H9 (cell line): Measurements from ENCODE around the gene C10orf88. TPM values are rescaled to one million over a fixed set of nuclear protein-coding genes. Genes with fewer than 3 reads are reported as not detected.

Source experiments
- DNase-seq: peaks from one replicate; pipeline ENCODE4 v3.0.0-alpha.2; 2017
- H2AFZ ChIP-seq: one replicate; pipeline ENCODE4 v1.6.1; 2013; ENCODE audit warnings: mild to moderate bottlenecking, low read length, control low read depth, moderate library complexity
- H2AK5ac ChIP-seq: 2 replicates; pipeline ENCODE4 v1.6.1; 2013; ENCODE audit warnings: low read length, control low read depth, mixed read lengths; ENCODE audit not compliant: insufficient read length
- H2BK120ac ChIP-seq: one replicate; pipeline ENCODE4 v1.6.1; 2013; ENCODE audit warnings: low read depth, mild to moderate bottlenecking, low read length, control low read depth, inconsistent platforms; ENCODE audit not compliant: poor library complexity, severe bottlenecking
- H2BK12ac ChIP-seq: 2 replicates; pipeline ENCODE4 v1.6.1; 2013; ENCODE audit warnings: low read length, control low read depth, mixed read lengths, low read depth; ENCODE audit not compliant: insufficient read length
- H2BK15ac ChIP-seq: 2 replicates; pipeline ENCODE4 v1.6.1; 2013; ENCODE audit warnings: low read depth, low read length, control low read depth
- H2BK20ac ChIP-seq: one replicate; pipeline ENCODE4 v1.6.1; 2013; ENCODE audit warnings: low read depth, mild to moderate bottlenecking, low read length, control low read depth, inconsistent platforms; ENCODE audit not compliant: poor library complexity, severe bottlenecking
- H2BK5ac ChIP-seq: 2 replicates; pipeline ENCODE4 v1.6.1; 2013; ENCODE audit warnings: low read length, control low read depth, mixed read lengths; ENCODE audit not compliant: insufficient read length
- H3K14ac ChIP-seq: 2 replicates; pipeline ENCODE4 v1.6.1; 2013; ENCODE audit warnings: low read length, control low read depth; ENCODE audit not compliant: insufficient read depth
- H3K18ac ChIP-seq: 2 replicates; pipeline ENCODE4 v1.6.1; 2013; ENCODE audit warnings: low read depth, mild to moderate bottlenecking, mixed read lengths, low read length, control low read depth; ENCODE audit not compliant: insufficient read length
- H3K23ac ChIP-seq: 2 replicates; pipeline ENCODE4 v1.6.1; 2013; ENCODE audit warnings: low read length, control low read depth, mixed read lengths, low read depth; ENCODE audit not compliant: insufficient read length
- H3K23me2 ChIP-seq: 2 replicates; pipeline ENCODE4 v1.6.1; 2013; ENCODE audit warnings: low read depth, mild to moderate bottlenecking, mixed read lengths, low read length, control low read depth; ENCODE audit not compliant: insufficient read length, poor library complexity, severe bottlenecking
- H3K27ac ChIP-seq: 2 replicates; pipeline ENCODE4 v1.5.1; 2013; ENCODE audit warnings: low read length, control low read depth, mixed read lengths, low read depth; ENCODE audit not compliant: insufficient read length
- H3K27me3 ChIP-seq: 2 replicates; pipeline ENCODE4 v1.6.1; 2013; ENCODE audit warnings: low read length, control low read depth, inconsistent platforms; ENCODE audit not compliant: insufficient read depth
- H3K4ac ChIP-seq: 2 replicates; pipeline ENCODE4 v1.6.1; 2013; ENCODE audit warnings: low read depth, mild to moderate bottlenecking, control low read depth, inconsistent platforms, low read length, moderate library complexity
- H3K4me1 ChIP-seq: 2 replicates; pipeline ENCODE4 v1.6.1; 2013; ENCODE audit warnings: low read length, control low read depth, inconsistent platforms; ENCODE audit not compliant: insufficient read depth
- H3K4me2 ChIP-seq: 2 replicates; pipeline ENCODE4 v1.6.1; 2013; ENCODE audit warnings: low read length, control low read depth, mixed read lengths; ENCODE audit not compliant: insufficient read length, insufficient read depth
- H3K56ac ChIP-seq: 2 replicates; pipeline ENCODE4 v1.6.1; 2013; ENCODE audit warnings: low read depth, mild to moderate bottlenecking, mixed read lengths, low read length, control low read depth; ENCODE audit not compliant: insufficient read length
- H3K79me1 ChIP-seq: 2 replicates; pipeline ENCODE4 v1.6.1; 2013; ENCODE audit warnings: low read depth, mild to moderate bottlenecking, moderate library complexity, low read length, control low read depth, inconsistent platforms; ENCODE audit not compliant: insufficient read depth, poor library complexity, severe bottlenecking
- H3K79me2 ChIP-seq: 2 replicates; pipeline ENCODE4 v1.6.1; 2013; ENCODE audit warnings: low read length, control low read depth, inconsistent platforms; ENCODE audit not compliant: insufficient read depth
- H3K9ac ChIP-seq: 2 replicates; pipeline ENCODE4 v1.6.1; 2013; ENCODE audit warnings: low read length, control low read depth, mixed read lengths; ENCODE audit not compliant: insufficient read length; ENCODE audit errors: extremely low read depth
- H3K9me3 ChIP-seq: one replicate; pipeline ENCODE4 v1.6.1; 2013; ENCODE audit warnings: low read depth, low read length, inconsistent platforms; ENCODE audit not compliant: control insufficient read depth
- H3T11ph ChIP-seq: one replicate; pipeline ENCODE4 v1.6.1; 2013; ENCODE audit warnings: mild to moderate bottlenecking, low read length, control low read depth, inconsistent platforms
- H4K20me1 ChIP-seq: one replicate; pipeline ENCODE4 v1.6.1; 2013; ENCODE audit not compliant: control insufficient read depth, insufficient read length, insufficient read depth
- H4K5ac ChIP-seq: 2 replicates; pipeline ENCODE4 v1.6.1; 2013; ENCODE audit warnings: low read depth, mild to moderate bottlenecking, mixed read lengths, low read length, control low read depth; ENCODE audit not compliant: insufficient read length
- H4K8ac ChIP-seq: replicated peaks from 2 replicates; pipeline ENCODE4 v1.6.1; 2013; ENCODE audit warnings: low read length, control low read depth, mixed read lengths, low read depth; ENCODE audit not compliant: insufficient read length
- H4K91ac ChIP-seq: 2 replicates; pipeline ENCODE4 v1.6.1; 2013; ENCODE audit warnings: low read depth, mild to moderate bottlenecking, moderate library complexity, mixed read lengths, low read length, control low read depth; ENCODE audit not compliant: insufficient read length
- H3K27ac Mint-ChIP-seq, 3 experiments: 2 replicates in 2 of 3; 3 replicates in 1 of 3; pipeline ENCODE4 v1.8.0; 2020 to 2021; ENCODE audit warnings: mixed read lengths in 3 of 3, mild to moderate bottlenecking in 1 of 3, moderate library complexity in 1 of 3
- H3K27me3 Mint-ChIP-seq: 2 replicates; pipeline ENCODE4 v1.8.0; 2021; ENCODE audit warnings: low read depth, mild to moderate bottlenecking, moderate library complexity, mixed read lengths
- H3K36me3 Mint-ChIP-seq, 3 experiments: 2 replicates in 2 of 3; 3 replicates in 1 of 3; pipeline ENCODE4 v1.8.0; 2020 to 2021; ENCODE audit warnings: low read depth in 3 of 3, mixed read lengths in 3 of 3; ENCODE audit not compliant: insufficient read depth in 1 of 3
- H3K4me1 Mint-ChIP-seq, 2 experiments: 2 replicates each; pipeline ENCODE4 v1.8.0; 2020; ENCODE audit warnings: mixed read lengths in 2 of 2
- H3K4me3 Mint-ChIP-seq, 2 experiments: 2 replicates in 1 of 2; 3 replicates in 1 of 2; pipeline ENCODE4 v1.8.0; 2020 to 2021; ENCODE audit warnings: mild to moderate bottlenecking in 2 of 2, mixed read lengths in 2 of 2, moderate library complexity in 1 of 2
- H3K9me3 Mint-ChIP-seq, 2 experiments: 2 replicates in 1 of 2; 3 replicates in 1 of 2; pipeline ENCODE4 v1.8.0; 2020; ENCODE audit warnings: mild to moderate bottlenecking in 2 of 2, mixed read lengths in 2 of 2, moderate library complexity in 1 of 2
- WGBS: extraction: QIAGEN DNeasy Blood & Tissue Kit; methylation state at CpG from one replicate; pipeline ENCODE4 v1.1.7; 2013; ENCODE audit warnings: missing lambda C conversion rate, low lambda C conversion rate, mixed read lengths; ENCODE audit not compliant: insufficient read length; ENCODE audit errors: extremely low coverage; 5-methylcytosine and 5-hydroxymethylcytosine counted together
- total RNA-seq: library from RNA; stranded (reverse); gene quantifications from 2 replicates; pipeline ENCODE4 v1.2.1, GENCODE V29; 2021
- TF ChIP-seq, protein P1 (sequence below): fragments of 200-600 bp; sonication (generic); conservative IDR thresholded peaks from 3 replicates; pipeline ENCODE4 v1.8.0; 2021; ENCODE audit warnings: antibody characterized with exemption, mild to moderate bottlenecking

Gene C10orf88
- total RNA-seq, 1 experiment from 2014 or later: 11.7 TPM

- Mint-ChIP-seq H3K36me3 (peaks cover 0 to 25% (median 21%) of the 10 kb centered on the region in 3 experiments; a peak in 4 of 7 replicates), H3K27me3 (no peaks in the 10 kb centered on the region), H3K4me3 (no peak overlapping the region), H3K9me3 (no peaks in the 10 kb centered on the region), H3K4me1 (no peaks in the 10 kb centered on the region), H3K27ac (peak overlapping the region in 2 of 3 experiments; percentile 11 to 91; a peak in 2 of 7 replicates)
- H3K79me1 ChIP-seq: no peaks in the 10 kb centered on the region
- H2BK5ac ChIP-seq: no peak overlapping the region
- H3K27ac ChIP-seq: no peak overlapping the region
- H2BK20ac ChIP-seq: no peak overlapping the region
- DNase-seq: no peak
- no peak overlapping the region for H3K4ac ChIP-seq
- no peak overlapping the region for H2AFZ ChIP-seq
- H2BK15ac ChIP-seq: no peak overlapping the region
- H3K79me2 ChIP-seq: no peaks in the 10 kb centered on the region
- H2BK120ac ChIP-seq: no peak overlapping the region
- H3K27me3 ChIP-seq: no peaks in the 10 kb centered on the region
- no peaks in the 10 kb centered on the region for H3K23me2 ChIP-seq
- H4K5ac ChIP-seq: no peak overlapping the region
- H3K9ac ChIP-seq: no peak overlapping the region
- no peak overlapping the region for H3T11ph ChIP-seq
- no peak overlapping the region for H3K56ac ChIP-seq
- no peak overlapping the region for H4K8ac ChIP-seq
- H4K91ac ChIP-seq: no peak overlapping the region
- no peak overlapping the region for H2AK5ac ChIP-seq
- H4K20me1 ChIP-seq: no peaks in the 10 kb centered on the region
- WGBS: no CpG with 5 or more reads among the region's 5 CpGs
- H3K9me3 ChIP-seq: no peaks in the 10 kb centered on the region
- H3K18ac ChIP-seq: no peak overlapping the region
- no peak overlapping the region for H3K4me2 ChIP-seq
- no peaks in the 10 kb centered on the region for H3K4me1 ChIP-seq
- H2BK12ac ChIP-seq: no peak overlapping the region
- no peak overlapping the region for H3K14ac ChIP-seq
- TF ChIP-seq, protein P1, sequence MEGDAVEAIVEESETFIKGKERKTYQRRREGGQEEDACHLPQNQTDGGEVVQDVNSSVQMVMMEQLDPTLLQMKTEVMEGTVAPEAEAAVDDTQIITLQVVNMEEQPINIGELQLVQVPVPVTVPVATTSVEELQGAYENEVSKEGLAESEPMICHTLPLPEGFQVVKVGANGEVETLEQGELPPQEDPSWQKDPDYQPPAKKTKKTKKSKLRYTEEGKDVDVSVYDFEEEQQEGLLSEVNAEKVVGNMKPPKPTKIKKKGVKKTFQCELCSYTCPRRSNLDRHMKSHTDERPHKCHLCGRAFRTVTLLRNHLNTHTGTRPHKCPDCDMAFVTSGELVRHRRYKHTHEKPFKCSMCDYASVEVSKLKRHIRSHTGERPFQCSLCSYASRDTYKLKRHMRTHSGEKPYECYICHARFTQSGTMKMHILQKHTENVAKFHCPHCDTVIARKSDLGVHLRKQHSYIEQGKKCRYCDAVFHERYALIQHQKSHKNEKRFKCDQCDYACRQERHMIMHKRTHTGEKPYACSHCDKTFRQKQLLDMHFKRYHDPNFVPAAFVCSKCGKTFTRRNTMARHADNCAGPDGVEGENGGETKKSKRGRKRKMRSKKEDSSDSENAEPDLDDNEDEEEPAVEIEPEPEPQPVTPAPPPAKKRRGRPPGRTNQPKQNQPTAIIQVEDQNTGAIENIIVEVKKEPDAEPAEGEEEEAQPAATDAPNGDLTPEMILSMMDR: no peak
- no peak overlapping the region for H3K23ac ChIP-seq
Observed at GRCh38 chr10:122990278-122990677, 36.3 kb upstream of the C10orf88 start.
